ENCODE data around the gene SORCS2.

Gene SORCS2

GRCh38 chr4:7737752-7738457 is 545.6 kb downstream of the SORCS2 start:
- DNase-seq (ENCODE audit: low read depth) = no peak
- TF ChIP-seq CTCF (conservative IDR thresholded peaks at IDR 0.05; ENCODE audit: low read length) = no peak
- H3K4me3 ChIP-seq (ENCODE audit: low read length) = no peak overlapping the region

- TF ChIP-seq CTCF (conservative IDR thresholded peaks at IDR 0.05; ENCODE audit: low read length) = no peak
- no peak overlapping the region for H3K4me3 ChIP-seq (ENCODE audit: low read length)
- DNase-seq (ENCODE audit: low read depth) = no peak
Observed at GRCh38 chr4:7738458-7739076, 546.2 kb downstream of the SORCS2 start.

- TF ChIP-seq CTCF (conservative IDR thresholded peaks at IDR 0.05; ENCODE audit: low read length) = no peak
- H3K4me3 ChIP-seq (ENCODE audit: low read length) = no peak overlapping the region
Observed at GRCh38 chr4:7739077-7739917, 547.0 kb downstream of the SORCS2 start.

GRCh38 chr4:7739918-7740865 is 547.9 kb downstream of the SORCS2 start:
- DNase-seq (ENCODE audit: low read depth) = no peak
- TF ChIP-seq CTCF (conservative IDR thresholded peaks at IDR 0.05; ENCODE audit: low read length) = no peak
- no peak overlapping the region for H3K4me3 ChIP-seq (ENCODE audit: low read length)

More at GRCh38 chr4:7739077-7739917, 547.0 kb downstream of the SORCS2 start:
- no peak for DNase-seq (ENCODE audit: low read depth)

- no peak for TF ChIP-seq CTCF (conservative IDR thresholded peaks at IDR 0.05; ENCODE audit: low read length)
- H3K4me3 ChIP-seq (ENCODE audit: low read length) = no peak overlapping the region
- no peak for DNase-seq (ENCODE audit: low read depth)
Observed at GRCh38 chr4:7740866-7741525, 548.7 kb downstream of the SORCS2 start.

Data from AG10803 (cell line).